Adrenal gland (tissue), 12 donors: ENCODE results near the gene COPB1. TPM values are rescaled to one million over a fixed set of nuclear protein-coding genes. Genes with fewer than 3 reads are reported as not detected.

Experiments
- DNase-seq, 7 donors: peaks; one replicate each; pipeline ENCODE4 v3.0.0-alpha.2; 2019 to 2020
- H3K27ac ChIP-seq, 5 donors: fragments of 200-600 bp; sonication (generic) in 4 of 5; 1 replicate in 3 of 5; 2 replicates in 2 of 5; pipeline versions ENCODE4 v1.5.1 to v1.8.0; 2016 to 2020; ENCODE audit warnings: mild to moderate bottlenecking in 1 of 5
- H3K27me3 ChIP-seq: fragments of 200-600 bp; 2 replicates; pipeline ENCODE4 v1.8.0; 2021
- H3K36me3 ChIP-seq, 2 donors: fragments of 200-600 bp; replicated peaks in 1 of 2; 1 replicate in 1 of 2; 2 replicates in 1 of 2; pipeline versions ENCODE4 v1.5.1 to v1.8.0; 2018 to 2022
- H3K4me1 ChIP-seq, 2 donors: fragments of 200-600 bp; replicated peaks in 1 of 2; 1 replicate in 1 of 2; 2 replicates in 1 of 2; pipeline versions ENCODE4 v1.5.1 to v1.8.0; 2018 to 2021
- H3K4me3 ChIP-seq, 4 donors: fragments of 200-600 bp; sonication (generic) in 3 of 4; one replicate each; pipeline ENCODE4 v1.5.1; 2016 to 2018
- H3K9me3 ChIP-seq, 3 donors: fragments of 200-600 bp; sonication (generic) in 1 of 3; replicated peaks in 1 of 3; 1 replicate in 2 of 3; 2 replicates in 1 of 3; pipeline versions ENCODE4 v1.5.1 to v1.8.0; 2016 to 2021
- CTCF ChIP-seq, 6 experiments: fragments of 450-650 bp in 4 of 6; fragments of 200-600 bp in 2 of 6; sonication (generic) in 1 of 6; IDR thresholded peaks; 1 replicate in 5 of 6; 2 replicates in 1 of 6; pipeline versions ENCODE4 v1.5.1 to v1.8.0; 2016 to 2021; ENCODE audit warnings: antibody characterized with exemption in 6 of 6, mild to moderate bottlenecking in 2 of 6, moderate library complexity in 1 of 6
- POLR2A ChIP-seq, 2 donors: fragments of 450-650 bp; IDR thresholded peaks; one replicate each; pipeline ENCODE4 v1.6.1; 2017; ENCODE audit warnings: antibody characterized with exemption in 2 of 2, mild to moderate bottlenecking in 2 of 2, moderate library complexity in 1 of 2
- WGBS, 4 donors: extraction: QIAGEN DNeasy Blood & Tissue Kit in 2 of 4; methylation state at CpG; one replicate each; pipeline versions ENCODE4 v1.1.5 to v1.1.7; 2013 to 2017; 5-methylcytosine and 5-hydroxymethylcytosine counted together
- intact Hi-C, 2 donors: fragments of 100-400 bp; cut with DNase I; formaldehyde crosslinking; loops; one replicate each; pipeline versions ENCODE4 v1.14.1 to v1.15.0; 2022 to 2023
- polyA plus RNA-seq, 3 donors: library from polyadenylated mRNA; stranded (reverse); fragments of 200-250 nt in 2 of 3; fragments of 350-450 nt in 1 of 3; fragmentation: Illumina TruSeq in 1 of 3; extraction: RNeasy Lipid Tissue Mini Kit (QIAGEN cat#74804) in 1 of 3; gene quantifications; one replicate each; pipeline ENCODE4 v1.2.3, GENCODE V29; 2013 to 2014
- total RNA-seq, 9 donors: library from RNA; depleted of rRNA in 4 of 9; stranded (reverse); fragments of >200 nt in 4 of 9; fragments of 120-200 nt in 1 of 9; fragmentation: NEBNext Ultra II Directional in 1 of 9; extraction: Animal tissue kit (Norgen Biotek cat#: 25700) in 1 of 9; gene quantifications; one replicate each; pipeline versions ENCODE4 v1.1.0 to v1.2.4, GENCODE V29; 2013 to 2023
- donor health status: healthy with polysubstance abuse.
- donor health status: Bipolar disorder and iron deficiency.
- donor health status: DM: yes; HTN: yes; CAD: no.
- donor health status: DM: no; HTN: no; CAD: no.
- donor health status: DM: no; HTN: no; CAD: no.
- donor health status: DM: yes; HTN: yes; CAD: no.

The COPB1 gene
- total and polyA plus RNA-seq, 12 donors = 45.2 to 175 (median 87.4) TPM

DNA sequence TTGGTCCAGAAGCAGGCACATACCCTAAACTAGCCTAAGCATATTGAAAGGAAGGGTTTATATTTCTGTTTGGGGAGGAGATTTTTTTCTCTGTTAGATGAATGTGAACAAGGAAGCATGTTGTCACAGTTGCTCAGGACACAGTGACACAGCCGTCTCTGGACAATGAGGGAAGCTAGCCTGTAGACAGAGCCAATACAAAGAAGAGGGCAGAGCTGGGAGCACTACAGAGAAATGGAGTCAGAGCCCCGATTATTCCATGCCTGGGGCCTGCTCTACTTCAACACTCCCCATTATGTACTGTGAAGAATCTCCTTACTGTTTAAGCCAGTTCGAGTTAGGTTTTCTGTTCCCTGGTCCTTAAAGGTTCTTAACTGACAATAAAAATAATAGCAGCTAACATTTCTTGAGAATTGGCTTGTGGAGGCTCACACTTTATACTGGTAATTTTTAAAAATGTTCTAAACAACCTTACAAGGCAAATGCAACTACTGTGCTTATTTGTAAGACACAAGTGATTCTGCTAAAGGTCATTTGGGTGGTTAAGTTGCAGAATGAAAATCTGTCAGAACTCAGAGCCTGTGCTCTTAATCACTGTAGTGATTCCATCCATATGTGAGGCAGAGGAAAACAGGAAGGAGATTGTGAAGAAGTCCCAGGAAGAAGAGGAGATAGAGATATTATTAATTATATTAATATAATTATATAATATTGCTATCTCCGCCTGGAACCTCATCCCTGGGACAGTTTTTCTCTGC, 81.8 kb downstream of the COPB1 start:
- DNase-seq = no peak
- Histone ChIP-seq H3K9me3 (no peaks in the 10 kb centered on the region), H3K36me3 (no peaks in the 10 kb centered on the region), H3K4me3 (no peak overlapping the region), H3K27me3 (no peaks in the 10 kb centered on the region), H3K27ac (peak overlapping the region in 1 of 5 donors; percentile 10), H3K4me1 (peaks cover 8% of the 10 kb centered on the region in 2 donors)
- TF ChIP-seq CTCF (IDR thresholded peaks at IDR 0.05) = no peak
- TF ChIP-seq POLR2A (IDR thresholded peaks at IDR 0.05) = no peak
- WGBS, 4 donors = 64 to 79% (median 75%) methylated on average over 4 of the region's 4 CpGs
- intact Hi-C loops = no loop called here

- H3K27me3 ChIP-seq = no peaks in the 10 kb centered on the region
- no peak for DNase-seq
- WGBS, 4 donors = 91 to 97% (median 93%) methylated on average over 4 of the region's 4 CpGs
- H3K27ac ChIP-seq = peak overlapping the region in 1 of 5 donors; percentile 10
- no peaks in the 10 kb centered on the region for H3K36me3 ChIP-seq
- intact Hi-C loops = no loop called here
- no peak for TF ChIP-seq CTCF (IDR thresholded peaks at IDR 0.05)
- no peak for TF ChIP-seq POLR2A (IDR thresholded peaks at IDR 0.05)
- no peaks in the 10 kb centered on the region for H3K9me3 ChIP-seq
- peaks cover 4% of the 10 kb centered on the region in 2 donors for H3K4me1 ChIP-seq
- no peak overlapping the region for H3K4me3 ChIP-seq
Measured at GRCh38 chr11:14417186-14417585, 82.4 kb downstream of the COPB1 start.

DNA sequence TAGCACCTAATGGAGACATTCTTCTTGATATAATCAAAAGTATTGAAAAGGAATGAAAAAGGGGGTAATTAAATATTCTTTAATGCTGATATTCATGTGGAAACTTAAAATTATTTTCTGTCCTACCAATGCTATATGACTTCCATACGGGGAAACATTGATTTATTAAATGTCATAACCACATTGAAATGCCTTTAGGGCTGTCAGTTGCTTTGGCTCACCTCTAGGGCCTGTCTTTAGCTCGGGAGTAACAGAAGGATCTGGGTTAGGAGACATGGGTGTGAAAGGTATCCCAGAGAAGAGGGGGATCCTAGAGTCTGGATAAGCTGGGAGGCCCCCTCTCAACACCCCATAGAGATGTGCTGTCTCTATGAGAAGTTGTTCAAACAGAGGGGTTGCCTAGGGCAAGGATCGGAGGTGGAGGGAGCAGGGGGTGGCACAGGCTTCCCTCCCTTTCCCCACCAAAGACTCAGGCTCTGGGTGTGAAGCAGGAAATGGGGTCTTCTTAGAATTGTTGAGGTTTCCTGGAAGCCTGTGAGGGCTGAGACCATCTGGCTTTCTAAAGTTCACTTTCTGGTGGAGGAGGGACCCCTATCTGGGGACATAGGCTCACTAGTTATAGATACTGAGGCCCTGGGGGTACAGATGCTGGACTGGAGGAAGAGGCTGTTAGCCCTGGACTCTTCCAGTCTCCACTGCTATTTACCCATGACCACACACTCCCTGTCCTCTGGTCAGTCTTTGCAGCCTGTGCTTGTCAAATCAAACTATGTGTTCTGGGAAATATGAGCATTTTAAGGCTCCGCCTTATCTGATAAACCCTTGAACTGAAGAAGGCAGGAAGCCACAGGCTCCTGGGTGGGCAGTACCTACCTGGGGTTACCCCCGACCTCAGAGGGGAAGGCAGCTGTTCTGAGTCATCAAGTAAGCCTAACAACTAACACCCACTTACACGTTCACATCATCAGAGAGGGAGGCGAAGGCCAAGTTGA, 84.8 kb downstream of the COPB1 start:
- Histone ChIP-seq H3K27ac (no peak overlapping the region), H3K9me3 (no peaks in the 10 kb centered on the region), H3K4me3 (no peak overlapping the region), H3K4me1 (no peaks in the 10 kb centered on the region), H3K27me3 (no peaks in the 10 kb centered on the region), H3K36me3 (no peaks in the 10 kb centered on the region)
- DNase-seq = no peak
- no peak for TF ChIP-seq POLR2A (IDR thresholded peaks at IDR 0.05)
- TF ChIP-seq CTCF (IDR thresholded peaks at IDR 0.05) = no peak
- 56 to 81% (median 58%) methylated on average over 6 to 7 of the region's 7 CpGs for WGBS, 4 donors
- intact Hi-C loops = no loop called here
